Neural cell (in vitro differentiated cells): Measurements from ENCODE around the gene ENG. TPM values are rescaled to one million over a fixed set of nuclear protein-coding genes. Genes with fewer than 3 reads are reported as not detected.

Experiments used
- H2AFZ ChIP-seq: fragments of 200-600, 300-800 bp; sonication (generic), shearing (Covaris generic); 2 replicates; pipeline ENCODE4 v1.6.0; 2014; ENCODE audit warnings: low read depth, mild to moderate bottlenecking, antibody characterized with exemption, low read length, moderate library complexity
- H3F3A ChIP-seq: fragments of 200-600 bp; shearing (Covaris generic); 2 replicates; pipeline ENCODE4 v1.6.1; 2016; ENCODE audit warnings: mild to moderate bottlenecking, moderate library complexity, mixed read lengths, antibody characterized with exemption, low read length; ENCODE audit not compliant: insufficient read depth, poor library complexity, severe bottlenecking
- H3K27ac ChIP-seq: fragments of 200-600, 300-800 bp; sonication (generic), shearing (Covaris generic); 2 replicates; pipeline ENCODE4 v1.5.1; 2014; ENCODE audit warnings: mild to moderate bottlenecking, low read length, moderate library complexity
- H3K27me3 ChIP-seq: fragments of 300-800, 200-600 bp; sonication (generic), shearing (Covaris generic); 2 replicates; pipeline ENCODE4 v1.6.0; 2014; ENCODE audit warnings: mild to moderate bottlenecking, low read depth, low read length, moderate library complexity; ENCODE audit not compliant: insufficient read depth
- H3K36me3 ChIP-seq: fragments of 300-800, 200-600 bp; sonication (generic), shearing (Covaris generic); 2 replicates; pipeline ENCODE4 v1.5.1; 2014; ENCODE audit warnings: mild to moderate bottlenecking, antibody characterized with exemption, low read length, moderate library complexity; ENCODE audit not compliant: insufficient read depth
- H3K4me2 ChIP-seq: fragments of 300-800, 200-600 bp; sonication (generic), shearing (Covaris generic); 2 replicates; pipeline ENCODE4 v1.6.0; 2014; ENCODE audit warnings: mild to moderate bottlenecking, low read length
- H3K4me3 ChIP-seq: fragments of 300-800, 200-600 bp; sonication (generic), shearing (Covaris generic); 2 replicates; pipeline ENCODE4 v1.5.1; 2014; ENCODE audit warnings: mild to moderate bottlenecking, low read length, moderate library complexity
- H3K79me2 ChIP-seq: fragments of 200-600 bp; shearing (Covaris generic); replicated peaks from 2 replicates; pipeline ENCODE4 v1.6.0; 2014; ENCODE audit warnings: mild to moderate bottlenecking, low read length, moderate library complexity; ENCODE audit not compliant: insufficient read depth
- H3K9ac ChIP-seq: fragments of 300-800, 200-600 bp; sonication (generic), shearing (Covaris generic); 2 replicates; pipeline ENCODE4 v1.6.1; 2016; ENCODE audit warnings: mild to moderate bottlenecking, low read length, mixed read lengths
- H3K9me2 ChIP-seq: fragments of 200-600 bp; shearing (Covaris generic); 2 replicates; pipeline ENCODE4 v1.6.1; 2016; ENCODE audit warnings: mild to moderate bottlenecking, low read length, mixed read lengths; ENCODE audit not compliant: insufficient read depth
- H3K9me3 ChIP-seq: fragments of 200-600, 300-800 bp; sonication (generic), shearing (Covaris generic); 2 replicates; pipeline ENCODE4 v1.6.1; 2016; ENCODE audit warnings: mild to moderate bottlenecking, mixed run types, low read length, moderate library complexity, mixed read lengths
- H4K20me1 ChIP-seq: fragments of 200-600 bp; shearing (Covaris generic); 2 replicates; pipeline ENCODE4 v1.6.1; 2016; ENCODE audit warnings: mild to moderate bottlenecking, mixed run types; ENCODE audit not compliant: insufficient read depth
- EP300 ChIP-seq: fragments of 450-650 bp; conservative IDR thresholded peaks from 2 replicates; pipeline ENCODE4 v1.6.1; 2014; ENCODE audit warnings: antibody characterized with exemption, mild to moderate bottlenecking, moderate library complexity; ENCODE audit not compliant: poor library complexity, severe bottlenecking
- EZH2 ChIP-seq: fragments of 200-600, 300-800 bp; shearing (Covaris generic), sonication (generic); IDR thresholded peaks from 2 replicates; pipeline ENCODE4 v1.6.1; 2014; ENCODE audit warnings: antibody characterized with exemption, low read length, borderline replicate concordance, mild to moderate bottlenecking; ENCODE audit not compliant: insufficient read depth, poor library complexity, severe bottlenecking
- MXI1 ChIP-seq: fragments of 450-650 bp; conservative IDR thresholded peaks from 2 replicates; pipeline ENCODE4 v1.6.1; 2014; ENCODE audit warnings: antibody characterized with exemption, mild to moderate bottlenecking; ENCODE audit not compliant: poor library complexity, severe bottlenecking
- POLR2AphosphoS5 ChIP-seq: IDR thresholded peaks from 2 replicates; pipeline ENCODE4 v1.6.1; 2012
- RAD21 ChIP-seq: fragments of 450-650 bp; conservative IDR thresholded peaks from 2 replicates; pipeline ENCODE4 v1.6.1; 2014; ENCODE audit warnings: antibody characterized with exemption, mild to moderate bottlenecking, moderate library complexity
- SMC3 ChIP-seq: fragments of 450-650 bp; conservative IDR thresholded peaks from 2 replicates; pipeline ENCODE4 v1.6.1; 2014; ENCODE audit warnings: antibody characterized with exemption, mild to moderate bottlenecking, moderate library complexity; ENCODE audit not compliant: poor library complexity
- TAF1 ChIP-seq: IDR thresholded peaks from 2 replicates; pipeline ENCODE4 v1.6.1; 2012; ENCODE audit warnings: low read depth
- polyA plus RNA-seq: library from polyadenylated mRNA; depleted of rRNA; stranded (reverse); fragments of >200 nt; gene quantifications from 2 replicates; pipeline ENCODE4 v1.2.3, GENCODE V29; 2014
- TF ChIP-seq, protein P1 (sequence below): IDR thresholded peaks from 2 replicates; pipeline ENCODE4 v1.6.1; 2012; ENCODE audit warnings: borderline replicate concordance
- TF ChIP-seq, protein P2 (sequence below): fragments of 450-650 bp; IDR thresholded peaks from 2 replicates; pipeline ENCODE4 v1.5.1; 2014; ENCODE audit warnings: antibody characterized with exemption, mild to moderate bottlenecking, moderate library complexity; ENCODE audit not compliant: poor library complexity, severe bottlenecking

Gene ENG
- polyA plus RNA-seq, 1 donor from 2014 or later: not detected

- no peak overlapping the region for H3K27ac ChIP-seq
These were observed 75.1 kb downstream of the ENG start for GRCh38 chr9:127779136-127779981.

GRCh38 chr9:127778280-127779135 is 76.0 kb downstream of the ENG start, which contains the start of gene SH2D3C:
Gene SH2D3C, minus strand, starts transcription at chr9:127778666. Its CDS starts 39 bp downstream, at chr9:127778627.
- no peaks in the 10 kb centered on the region for H3K36me3 ChIP-seq
- no peak within 1 kb of the TSS for H2AFZ ChIP-seq
- no peaks in the 10 kb centered on the region for H3K9me3 ChIP-seq
- no peak within 1 kb of the TSS for H3K4me3 ChIP-seq
- TF ChIP-seq, protein P1, sequence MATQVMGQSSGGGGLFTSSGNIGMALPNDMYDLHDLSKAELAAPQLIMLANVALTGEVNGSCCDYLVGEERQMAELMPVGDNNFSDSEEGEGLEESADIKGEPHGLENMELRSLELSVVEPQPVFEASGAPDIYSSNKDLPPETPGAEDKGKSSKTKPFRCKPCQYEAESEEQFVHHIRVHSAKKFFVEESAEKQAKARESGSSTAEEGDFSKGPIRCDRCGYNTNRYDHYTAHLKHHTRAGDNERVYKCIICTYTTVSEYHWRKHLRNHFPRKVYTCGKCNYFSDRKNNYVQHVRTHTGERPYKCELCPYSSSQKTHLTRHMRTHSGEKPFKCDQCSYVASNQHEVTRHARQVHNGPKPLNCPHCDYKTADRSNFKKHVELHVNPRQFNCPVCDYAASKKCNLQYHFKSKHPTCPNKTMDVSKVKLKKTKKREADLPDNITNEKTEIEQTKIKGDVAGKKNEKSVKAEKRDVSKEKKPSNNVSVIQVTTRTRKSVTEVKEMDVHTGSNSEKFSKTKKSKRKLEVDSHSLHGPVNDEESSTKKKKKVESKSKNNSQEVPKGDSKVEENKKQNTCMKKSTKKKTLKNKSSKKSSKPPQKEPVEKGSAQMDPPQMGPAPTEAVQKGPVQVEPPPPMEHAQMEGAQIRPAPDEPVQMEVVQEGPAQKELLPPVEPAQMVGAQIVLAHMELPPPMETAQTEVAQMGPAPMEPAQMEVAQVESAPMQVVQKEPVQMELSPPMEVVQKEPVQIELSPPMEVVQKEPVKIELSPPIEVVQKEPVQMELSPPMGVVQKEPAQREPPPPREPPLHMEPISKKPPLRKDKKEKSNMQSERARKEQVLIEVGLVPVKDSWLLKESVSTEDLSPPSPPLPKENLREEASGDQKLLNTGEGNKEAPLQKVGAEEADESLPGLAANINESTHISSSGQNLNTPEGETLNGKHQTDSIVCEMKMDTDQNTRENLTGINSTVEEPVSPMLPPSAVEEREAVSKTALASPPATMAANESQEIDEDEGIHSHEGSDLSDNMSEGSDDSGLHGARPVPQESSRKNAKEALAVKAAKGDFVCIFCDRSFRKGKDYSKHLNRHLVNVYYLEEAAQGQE: no peak
- TF ChIP-seq RAD21 (no peak), MXI1 (no peak), POLR2AphosphoS5 (no peak), SMC3 (no peak), EZH2 (no peak), TAF1 (no peak), EP300 (no peak)
- TF ChIP-seq, protein P2, sequence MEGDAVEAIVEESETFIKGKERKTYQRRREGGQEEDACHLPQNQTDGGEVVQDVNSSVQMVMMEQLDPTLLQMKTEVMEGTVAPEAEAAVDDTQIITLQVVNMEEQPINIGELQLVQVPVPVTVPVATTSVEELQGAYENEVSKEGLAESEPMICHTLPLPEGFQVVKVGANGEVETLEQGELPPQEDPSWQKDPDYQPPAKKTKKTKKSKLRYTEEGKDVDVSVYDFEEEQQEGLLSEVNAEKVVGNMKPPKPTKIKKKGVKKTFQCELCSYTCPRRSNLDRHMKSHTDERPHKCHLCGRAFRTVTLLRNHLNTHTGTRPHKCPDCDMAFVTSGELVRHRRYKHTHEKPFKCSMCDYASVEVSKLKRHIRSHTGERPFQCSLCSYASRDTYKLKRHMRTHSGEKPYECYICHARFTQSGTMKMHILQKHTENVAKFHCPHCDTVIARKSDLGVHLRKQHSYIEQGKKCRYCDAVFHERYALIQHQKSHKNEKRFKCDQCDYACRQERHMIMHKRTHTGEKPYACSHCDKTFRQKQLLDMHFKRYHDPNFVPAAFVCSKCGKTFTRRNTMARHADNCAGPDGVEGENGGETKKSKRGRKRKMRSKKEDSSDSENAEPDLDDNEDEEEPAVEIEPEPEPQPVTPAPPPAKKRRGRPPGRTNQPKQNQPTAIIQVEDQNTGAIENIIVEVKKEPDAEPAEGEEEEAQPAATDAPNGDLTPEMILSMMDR: no peak
- no peaks in the 10 kb centered on the region for H3F3A ChIP-seq
- H3K79me2 ChIP-seq: no peaks in the 10 kb centered on the region
- H3K4me2 ChIP-seq: no peak within 1 kb of the TSS
- H3K9me2 ChIP-seq: no peaks in the 10 kb centered on the region
- no peaks in the 10 kb centered on the region for H4K20me1 ChIP-seq
- H3K27ac ChIP-seq: no peak within 1 kb of the TSS
- H3K9ac ChIP-seq: no peak within 1 kb of the TSS
- H3K27me3 ChIP-seq: no peaks in the 10 kb centered on the region

More at GRCh38 chr9:127779136-127779981, 75.1 kb downstream of the ENG start:
- H4K20me1 ChIP-seq: no peaks in the 10 kb centered on the region
- no peak overlapping the region for H3K4me3 ChIP-seq
- H3K9me3 ChIP-seq: no peaks in the 10 kb centered on the region
- no peaks in the 10 kb centered on the region for H3K36me3 ChIP-seq
- no peak overlapping the region for H3K4me2 ChIP-seq
- TF ChIP-seq EP300: no peak
- TF ChIP-seq, protein P1: no peak
- no peak for TF ChIP-seq EZH2
- H3K79me2 ChIP-seq: no peaks in the 10 kb centered on the region
- no peaks in the 10 kb centered on the region for H3K9me2 ChIP-seq
- H3F3A ChIP-seq: no peaks in the 10 kb centered on the region
- no peak overlapping the region for H3K9ac ChIP-seq
- no peak overlapping the region for H2AFZ ChIP-seq
- H3K27me3 ChIP-seq: no peaks in the 10 kb centered on the region
